H1 (cell line): ENCODE data around the gene DNAAF5. TPM values are rescaled to one million over a fixed set of nuclear protein-coding genes. Genes with fewer than 3 reads are reported as not detected.
A peak's percentile ranks its signal among the peaks of the same experiment; 100 is the strongest.

Source experiments
- CTCF ChIA-PET: fragments of 300-600 bp; sonication (Branson Sonifier 250); formaldehyde crosslinking; loops from one replicate; lab custom pipeline; 2021; ENCODE audit not compliant: partially characterized antibody; lab: Charles Lee
- POLR2A ChIA-PET: fragments of 300-600 bp; sonication (Branson Sonifier 250); formaldehyde crosslinking; loops from one replicate; lab custom pipeline; 2021; ENCODE audit warnings: inconsistent platforms; ENCODE audit not compliant: partially characterized antibody; lab: Charles Lee
- DNase-seq, 2 experiments: peaks; one replicate each; pipeline versions ENCODE4 v3.0.0 to v3.0.0-alpha.2; 2010 to 2022; ENCODE audit warnings: low spot score in 2 of 2, low read depth in 1 of 2, mixed read lengths in 1 of 2
- FAIRE-seq: peaks from 2 replicates; lab custom pipeline; 2011; peaks lifted over from hg19 to GRCh38; lab: Jason Lieb, UNC
- H2AFZ ChIP-seq: 2 replicates; pipeline ENCODE4 v1.8.1; 2012; ENCODE audit warnings: low read length, inconsistent platforms
- H2AK5ac ChIP-seq: 2 replicates; pipeline ENCODE4 v1.6.1; 2013; ENCODE audit warnings: low read depth, low read length
- H2BK120ac ChIP-seq: replicated peaks from 2 replicates; pipeline ENCODE3; 2013; ENCODE audit warnings: low read depth, low read length, inconsistent platforms
- H2BK12ac ChIP-seq: 2 replicates; pipeline ENCODE4 v1.6.1; 2013; ENCODE audit warnings: low read depth, low read length
- H2BK15ac ChIP-seq: 2 replicates; pipeline ENCODE4 v1.6.1; 2013; ENCODE audit warnings: low read length
- H2BK20ac ChIP-seq: 2 replicates; pipeline ENCODE4 v1.6.1; 2013; ENCODE audit warnings: low read length
- H2BK5ac ChIP-seq: 2 replicates; pipeline ENCODE4 v1.6.1; 2013; ENCODE audit warnings: low read depth, low read length
- H3K14ac ChIP-seq: 2 replicates; pipeline ENCODE4 v1.6.1; 2013; ENCODE audit warnings: inconsistent platforms; ENCODE audit not compliant: insufficient read length
- H3K18ac ChIP-seq: 2 replicates; pipeline ENCODE4 v1.6.1; 2013; ENCODE audit warnings: low read length; ENCODE audit errors: extremely low read depth
- H3K23ac ChIP-seq: 2 replicates; pipeline ENCODE4 v1.6.1; 2013; ENCODE audit warnings: inconsistent platforms; ENCODE audit not compliant: insufficient read length
- H3K23me2 ChIP-seq: 2 replicates; pipeline ENCODE4 v1.6.1; 2013; ENCODE audit warnings: low read depth, low read length
- H3K27ac ChIP-seq: 2 replicates; pipeline ENCODE4 v1.6.1; 2011; ENCODE audit warnings: low read depth, low read length, inconsistent platforms
- H3K27me3 ChIP-seq, 4 experiments: replicated peaks in 1 of 4; 1 replicate in 1 of 4; 2 replicates in 3 of 4; pipeline versions ENCODE4 v1.6.1 to v1.8.1; 2011 to 2013; ENCODE audit warnings: low read length in 3 of 4, mild to moderate bottlenecking in 3 of 4, inconsistent platforms in 2 of 4, mixed read lengths in 2 of 4, moderate library complexity in 1 of 4; ENCODE audit not compliant: control insufficient read depth in 3 of 4, insufficient read depth in 3 of 4; ENCODE audit errors: extremely low read depth in 1 of 4
- H3K36me3 ChIP-seq, 4 experiments: 2 replicates each; pipeline versions ENCODE4 v1.6.1 to v1.8.1; 2011 to 2013; ENCODE audit warnings: mild to moderate bottlenecking in 4 of 4, low read length in 3 of 4, moderate library complexity in 2 of 4, control low read depth in 1 of 4, inconsistent platforms in 1 of 4; ENCODE audit not compliant: insufficient read depth in 4 of 4, control insufficient read depth in 2 of 4
- H3K4ac ChIP-seq: replicated peaks from 2 replicates; pipeline ENCODE3; 2013; ENCODE audit warnings: low read length, low read depth, mixed read lengths, inconsistent platforms; ENCODE audit not compliant: insufficient read length
- H3K4me1 ChIP-seq, 4 experiments: replicated peaks in 1 of 4; 1 replicate in 1 of 4; 2 replicates in 3 of 4; pipeline versions ENCODE4 v1.6.1 to v1.8.1; 2011 to 2013; ENCODE audit warnings: low read length in 3 of 4, inconsistent platforms in 2 of 4, mixed read lengths in 1 of 4; ENCODE audit not compliant: insufficient read depth in 4 of 4, control insufficient read depth in 3 of 4
- H3K4me2 ChIP-seq, 2 experiments: 2 replicates each; pipeline versions ENCODE4 v1.6.1 to v1.8.1; 2011 to 2013; ENCODE audit warnings: low read depth in 2 of 2, low read length in 2 of 2, control low read depth in 1 of 2, inconsistent platforms in 1 of 2, mild to moderate bottlenecking in 1 of 2; ENCODE audit not compliant: insufficient read depth in 1 of 2
- H3K4me3 ChIP-seq, 4 experiments: fragments of 200-600, 300-600 bp in 1 of 4; sonication (generic), shearing (Covaris generic), sonication (Bioruptor Twin) in 1 of 4; 2 replicates each; pipeline versions ENCODE4 v1.5.1 to v1.8.1; 2011 to 2016; ENCODE audit warnings: low read length in 4 of 4, low read depth in 3 of 4, control low read depth in 2 of 4, inconsistent platforms in 2 of 4, mild to moderate bottlenecking in 2 of 4, mixed read lengths in 1 of 4, moderate library complexity in 1 of 4; ENCODE audit not compliant: insufficient read depth in 2 of 4; ENCODE audit errors: extremely low read depth in 1 of 4
- H3K56ac ChIP-seq: replicated peaks from 2 replicates; pipeline ENCODE3; 2013; ENCODE audit warnings: low read depth, mild to moderate bottlenecking, mixed read lengths, low read length, inconsistent platforms; ENCODE audit not compliant: insufficient read length
- H3K79me1 ChIP-seq: 2 replicates; pipeline ENCODE4 v1.6.1; 2013; ENCODE audit warnings: low read depth, low read length, control low read depth
- H3K79me2 ChIP-seq, 2 experiments: 2 replicates each; pipeline versions ENCODE4 v1.6.1 to v1.8.1; 2012 to 2013; ENCODE audit warnings: low read length in 2 of 2, mild to moderate bottlenecking in 2 of 2, inconsistent platforms in 1 of 2; ENCODE audit not compliant: insufficient read depth in 2 of 2, control insufficient read depth in 1 of 2
- H3K9ac ChIP-seq, 4 experiments: replicated peaks in 1 of 4; 1 replicate in 1 of 4; 2 replicates in 3 of 4; pipeline versions ENCODE4 v1.6.1 to v1.8.1; 2011 to 2013; ENCODE audit warnings: low read depth in 3 of 4, low read length in 3 of 4, control low read depth in 2 of 4, mild to moderate bottlenecking in 2 of 4, moderate library complexity in 2 of 4, inconsistent platforms in 1 of 4; ENCODE audit errors: extremely low read depth in 1 of 4
- H3K9me3 ChIP-seq, 2 experiments: 2 replicates each; pipeline versions ENCODE4 v1.6.1 to v1.8.1; 2012 to 2013; ENCODE audit warnings: mild to moderate bottlenecking in 2 of 2, moderate library complexity in 2 of 2, control low read depth in 1 of 2, inconsistent platforms in 1 of 2, low read depth in 1 of 2, low read length in 1 of 2, mixed read lengths in 1 of 2; ENCODE audit not compliant: insufficient read depth in 2 of 2
- H4K20me1 ChIP-seq, 2 experiments: replicated peaks in 1 of 2; 2 replicates each; pipeline versions ENCODE3 to v1.8.1; 2011 to 2013; ENCODE audit warnings: inconsistent platforms in 2 of 2, low read length in 2 of 2, mild to moderate bottlenecking in 1 of 2; ENCODE audit not compliant: insufficient read depth in 2 of 2, control insufficient read depth in 1 of 2
- H4K5ac ChIP-seq: 2 replicates; pipeline ENCODE4 v1.6.1; 2013; ENCODE audit warnings: low read length, low read depth, mixed read lengths, inconsistent platforms; ENCODE audit not compliant: insufficient read length
- H4K8ac ChIP-seq: 2 replicates; pipeline ENCODE4 v1.8.0; 2013; ENCODE audit warnings: mild to moderate bottlenecking, moderate library complexity, low read length, inconsistent platforms; ENCODE audit not compliant: insufficient read depth; ENCODE audit errors: extremely low read depth
- H4K91ac ChIP-seq: replicated peaks from 2 replicates; pipeline ENCODE3; 2013; ENCODE audit warnings: low read length, mixed read lengths, inconsistent platforms; ENCODE audit not compliant: insufficient read length
- CHD2 ChIP-seq: IDR thresholded peaks from 2 replicates; pipeline ENCODE4 v1.6.1; 2012; ENCODE audit warnings: low read length, improper control_type of control experiment
- POLR2A ChIP-seq, 2 experiments: IDR thresholded peaks; 1 replicate in 1 of 2; 2 replicates in 1 of 2; pipeline ENCODE4 v1.6.1; 2011; ENCODE audit warnings: low read depth in 2 of 2, low read length in 2 of 2, mild to moderate bottlenecking in 2 of 2; ENCODE audit errors: control extremely low read depth in 1 of 2
- SP2 ChIP-seq: IDR thresholded peaks from 2 replicates; pipeline ENCODE4 v1.6.1; 2012; ENCODE audit warnings: mild to moderate bottlenecking, low read length, inconsistent platforms
- SP4 ChIP-seq: IDR thresholded peaks from 2 replicates; pipeline ENCODE4 v1.6.1; 2012; ENCODE audit warnings: low read length, inconsistent platforms
- YY1 ChIP-seq: IDR thresholded peaks from 2 replicates; pipeline ENCODE4 v1.6.1; 2011; ENCODE audit warnings: low read depth, mild to moderate bottlenecking, low read length
- WGBS, 2 experiments: shearing (Covaris generic) in 1 of 2; methylation state at CpG; one replicate each; pipeline versions ENCODE4 v1.1.6 to v1.1.7; 2013 to 2015; ENCODE audit warnings: low lambda C conversion rate in 2 of 2, mixed read lengths in 2 of 2, inconsistent platforms in 1 of 2, low coverage in 1 of 2, missing lambda C conversion rate in 1 of 2; ENCODE audit not compliant: insufficient replicate concordance in 2 of 2, insufficient coverage in 1 of 2, insufficient read length in 1 of 2; ENCODE audit errors: extremely low coverage in 1 of 2, missing lambda C conversion rate in 1 of 2; 5-methylcytosine and 5-hydroxymethylcytosine counted together
- long read RNA-seq, 2 experiments: library from RNA in 1 of 2; library from capped mRNA in 1 of 2; stranded (forward); transcript quantifications; one replicate each; pipeline ENCODE4 v2.0.0, GENCODE V29; 2021; ENCODE audit warnings: inconsistent platforms in 1 of 2
- polyA minus RNA-seq, 3 experiments: library from RNA; depleted of rRNA, polyadenylated mRNA; stranded (reverse); fragments of >200 nt; gene quantifications; 1 replicate in 2 of 3; 2 replicates in 1 of 3; pipeline ENCODE4 v1.2.3, GENCODE V29; 2011
- polyA plus RNA-seq, 7 experiments: library from polyadenylated mRNA; depleted of rRNA in 3 of 7; stranded (reverse) in 5 of 7; unstranded in 2 of 7; fragments of >200 nt in 5 of 7; fragments of 200-250 nt in 2 of 7; gene quantifications; 1 replicate in 5 of 7; 2 replicates in 1 of 7; 4 replicates in 1 of 7; pipeline versions ENCODE4 v1.2.1 to v1.2.3, GENCODE V29; 2011 to 2013; ENCODE audit warnings: missing spikeins in 2 of 7, mixed read lengths in 2 of 7
- total RNA-seq: library from RNA; stranded (reverse); fragmentation: NEBNext Ultra II Directional; extraction: Animal tissue kit (Norgen Biotek cat#: 25700); gene quantifications from 2 replicates; pipeline ENCODE4 v1.2.1, GENCODE V29; 2021
- TF ChIP-seq, protein P1 (sequence below): IDR thresholded peaks from 2 replicates; pipeline ENCODE4 v1.6.1; 2011; ENCODE audit warnings: low read length, improper control_type of control experiment
- TF ChIP-seq, protein P2 (sequence below): IDR thresholded peaks from 2 replicates; pipeline ENCODE4 v1.6.1; 2011; ENCODE audit warnings: low read depth, mild to moderate bottlenecking, low read length; ENCODE audit not compliant: insufficient read depth

DNAAF5 gene
- total RNA-seq: 55.1 and 56.5 TPM in 2 replicates
- 95.9 and 164 TPM in 2 replicates for polyA plus RNA-seq (2011; rRNA removed)
- polyA plus RNA-seq (2011; cell fraction: cytosol; rRNA removed): 46.8 TPM
- polyA plus RNA-seq (2011; cell fraction: nucleus; rRNA removed): 73.5 TPM
- 34.1 to 57.9 TPM (median 53.4 TPM) in 4 replicates for polyA plus RNA-seq (2012, experiment 1 of 2)
- polyA plus RNA-seq (2012, experiment 2 of 2): 45.5 TPM
- polyA plus RNA-seq (2013, experiment 1 of 2): 33.9 TPM
- polyA plus RNA-seq (2013, experiment 2 of 2): 34.7 TPM
- 50.1 and 75.3 TPM in 2 replicates for polyA minus RNA-seq (2011; rRNA and poly(A)+ RNA removed)
- polyA minus RNA-seq (2011; cell fraction: cytosol; rRNA and poly(A)+ RNA removed): 44.4 TPM
- 43.4 TPM for polyA minus RNA-seq (2011; cell fraction: nucleus; rRNA and poly(A)+ RNA removed)
- long read RNA-seq, experiment 1, transcript DNAAF5-201 (13 exons, 3,410 nt): major isoform, 23 of 84 reads
- long read RNA-seq, experiment 1, partial matches to known transcripts: 32 of 84 reads
- long read RNA-seq, experiment 1, other reads (novel, unspliced or antisense): 27 of 84 reads
- long read RNA-seq, experiment 2, partial matches to known transcripts: 1 of 1 reads
- long read RNA-seq, experiment 2, other reads (novel, unspliced or antisense): 0 of 1 reads

DNA sequence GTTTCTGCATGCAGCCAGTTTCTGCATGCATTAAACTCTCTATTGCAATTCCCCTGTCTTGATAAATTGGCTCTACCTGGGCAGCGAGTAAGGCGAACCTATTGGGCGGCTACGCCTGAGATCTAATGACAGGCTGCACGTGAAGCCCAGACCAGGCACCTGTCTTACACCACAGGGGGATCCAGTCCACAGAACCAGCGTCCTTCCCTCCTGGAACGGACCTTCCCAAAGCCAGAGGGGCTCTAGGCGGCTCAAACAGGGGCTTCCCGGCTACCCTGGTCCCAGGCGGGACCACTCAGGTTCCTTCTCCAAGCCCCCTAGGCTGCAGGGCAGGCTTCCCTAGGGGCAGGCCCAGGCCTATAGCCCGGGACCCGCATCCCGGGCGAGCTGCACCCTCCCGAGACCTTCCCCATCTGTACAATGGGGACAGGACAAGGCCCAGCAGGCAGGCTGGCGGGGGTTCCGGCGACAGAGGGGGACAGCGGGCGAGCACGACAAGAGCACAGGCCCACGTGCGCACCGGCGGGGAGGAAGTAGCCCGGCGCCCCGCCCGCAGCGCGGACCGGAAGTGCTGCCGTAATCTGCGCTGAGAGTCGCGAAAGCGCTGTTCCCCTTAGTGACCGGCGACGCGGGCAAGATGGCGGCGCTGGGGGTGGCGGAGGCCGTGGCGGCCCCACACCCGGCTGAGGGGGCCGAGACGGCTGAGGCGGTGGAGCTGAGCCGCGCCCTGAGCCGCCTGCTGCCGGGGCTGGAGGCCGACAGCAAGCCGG, at the start of gene DNAAF5:
TSS of gene DNAAF5 (plus strand) at position 616 of the 770 bp plus-strand sequence. CDS start at position 638, 22 bp downstream.
- Histone ChIP-seq H2AFZ (no peak within 1 kb of the TSS), H2BK12ac (no peak within 1 kb of the TSS), H3K14ac (no peak within 1 kb of the TSS), H4K20me1 (peaks cover 2 to 4% of the 10 kb centered on the region in 2 experiments), H3K56ac (no peak within 1 kb of the TSS), H3K4me3 (peak within 1 kb of the TSS; percentile 56 to 74 (median 60)), H3K79me1 (peaks cover 19% of the 10 kb centered on the region), H3K23me2 (peaks cover 3% of the 10 kb centered on the region; the same call in 1 of the 2 replicates), H4K8ac (peak within 1 kb of the TSS; percentile 99), H2BK20ac (no peak within 1 kb of the TSS), H3K23ac (no peak within 1 kb of the TSS), H2BK15ac (peak within 1 kb of the TSS; percentile 46; the same call in 1 of the 2 replicates), H3K4me1 (peaks cover 0 to 12% (median 5%) of the 10 kb centered on the region in 4 experiments; a peak in 5 of 7 replicates), H3K18ac (peak within 1 kb of the TSS; percentile 78), H3K4ac (peak within 1 kb of the TSS; percentile 13), H3K79me2 (peaks cover 10 to 69% of the 10 kb centered on the region in 2 experiments), H3K36me3 (peaks cover 0 to 48% (median 21%) of the 10 kb centered on the region in 4 experiments; a peak in 7 of 8 replicates), H2BK120ac (peak within 1 kb of the TSS; percentile 6), H2AK5ac (0 out of 2 replicates have a peak within 1 kb of the TSS, but pooled peaks have one; percentile 61), H3K27me3 (no peaks in the 10 kb centered on the region), H3K4me2 (peak within 1 kb of the TSS; percentile 81 to 85), H4K91ac (peak within 1 kb of the TSS; percentile 63), H4K5ac (peak within 1 kb of the TSS; percentile 59), H2BK5ac (peak within 1 kb of the TSS; percentile 88; the same call in 1 of the 2 replicates), H3K9ac (peak within 1 kb of the TSS; percentile 48 to 84 (median 72)), H3K27ac (no peak within 1 kb of the TSS; the same call in 1 of the 2 replicates), H3K9me3 (peaks cover 25 to 30% of the 10 kb centered on the region in 2 experiments)
- FAIRE-seq (no peak), DNase-seq (peak in 1 of 2 experiments; percentile 87)
- WGBS, 2 experiments: 14% methylated on average over 50 of the region's 56 CpGs; no CpG with 5 or more reads in 1 of the 2 experiments
- ChIA-PET CTCF (interaction anchor here (1.5 to 1.9 kb wide), 2 partner anchors 9 to 56 kb away, joined by 3 to 4 read pairs; no protein-coding TSS in a partner anchor), POLR2A (interaction anchor here (1.1 to 1.6 kb wide), 4 partner anchors 10 to 19 kb away, joined by 3 to 4 read pairs (median 3); no protein-coding TSS in a partner anchor)
- TF ChIP-seq, protein P1, sequence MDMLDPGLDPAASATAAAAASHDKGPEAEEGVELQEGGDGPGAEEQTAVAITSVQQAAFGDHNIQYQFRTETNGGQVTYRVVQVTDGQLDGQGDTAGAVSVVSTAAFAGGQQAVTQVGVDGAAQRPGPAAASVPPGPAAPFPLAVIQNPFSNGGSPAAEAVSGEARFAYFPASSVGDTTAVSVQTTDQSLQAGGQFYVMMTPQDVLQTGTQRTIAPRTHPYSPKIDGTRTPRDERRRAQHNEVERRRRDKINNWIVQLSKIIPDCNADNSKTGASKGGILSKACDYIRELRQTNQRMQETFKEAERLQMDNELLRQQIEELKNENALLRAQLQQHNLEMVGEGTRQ: no peak
- 0 out of 2 replicates have a peak, but pooled peaks have one; percentile 18 for TF ChIP-seq CHD2
- TF ChIP-seq SP2: no peak
- peak; percentile 95 for TF ChIP-seq YY1
- no peak for TF ChIP-seq SP4
- peak in 1 of 2 experiments; percentile 65; a peak in 2 of 3 replicates for TF ChIP-seq POLR2A (IDR thresholded peaks at IDR 0.05; ENCODE audit: control extremely low read depth in 1 of 2, low read depth in 2 of 2, low read length in 2 of 2)
- TF ChIP-seq, protein P2, sequence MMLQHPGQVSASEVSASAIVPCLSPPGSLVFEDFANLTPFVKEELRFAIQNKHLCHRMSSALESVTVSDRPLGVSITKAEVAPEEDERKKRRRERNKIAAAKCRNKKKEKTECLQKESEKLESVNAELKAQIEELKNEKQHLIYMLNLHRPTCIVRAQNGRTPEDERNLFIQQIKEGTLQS: 0 out of 2 replicates have a peak, but pooled peaks have one; percentile 32
